ENCODE results near the gene PDCD1.

PDCD1 gene

GRCh38 chr2:241855245-241855887, 3.3 kb downstream of the PDCD1 start:
- no peak for TF ChIP-seq JUND (IDR thresholded peaks at IDR 0.05; ENCODE audit: low read depth)
- DNase-seq (ENCODE audit: low read depth in 1 of 2, low spot score in 1 of 2), result no peak
- in situ Hi-C loops (cut with HindIII; ENCODE audit: low pct_unique_long_range_greater_than_20kb, low sequenced_read_pairs), result no loop called here

- in situ Hi-C loops (cut with HindIII; ENCODE audit: low pct_unique_long_range_greater_than_20kb, low sequenced_read_pairs), result no loop called here
- TF ChIP-seq JUND (IDR thresholded peaks at IDR 0.05; ENCODE audit: low read depth), result no peak
- no peak for DNase-seq (ENCODE audit: low read depth in 1 of 2, low spot score in 1 of 2)
Measured at GRCh38 chr2:241854342-241855244, 4.1 kb downstream of the PDCD1 start.

GRCh38 chr2:241853651-241854341, 4.9 kb downstream of the PDCD1 start:
- in situ Hi-C loops (cut with HindIII; ENCODE audit: low pct_unique_long_range_greater_than_20kb, low sequenced_read_pairs), result no loop called here
- TF ChIP-seq JUND (IDR thresholded peaks at IDR 0.05; ENCODE audit: low read depth), result no peak
- no peak for DNase-seq (ENCODE audit: low read depth in 1 of 2, low spot score in 1 of 2)

GRCh38 chr2:241852981-241853631, 5.6 kb downstream of the PDCD1 start:
- in situ Hi-C loops (cut with HindIII; ENCODE audit: low pct_unique_long_range_greater_than_20kb, low sequenced_read_pairs), result no loop called here
- no peak for TF ChIP-seq JUND (IDR thresholded peaks at IDR 0.05; ENCODE audit: low read depth)
- no peak for DNase-seq (ENCODE audit: low read depth in 1 of 2, low spot score in 1 of 2)

- in situ Hi-C loops (cut with HindIII; ENCODE audit: low pct_unique_long_range_greater_than_20kb, low sequenced_read_pairs), result no loop called here
- DNase-seq (ENCODE audit: low read depth in 1 of 2, low spot score in 1 of 2), result no peak
- TF ChIP-seq JUND (IDR thresholded peaks at IDR 0.05; ENCODE audit: low read depth), result no peak
Measured at GRCh38 chr2:241852116-241852980, 6.3 kb downstream of the PDCD1 start.

GRCh38 chr2:241851325-241852115, 7.2 kb downstream of the PDCD1 start:
- TF ChIP-seq JUND (IDR thresholded peaks at IDR 0.05; ENCODE audit: low read depth), result no peak
- in situ Hi-C loops (cut with HindIII; ENCODE audit: low pct_unique_long_range_greater_than_20kb, low sequenced_read_pairs), result no loop called here
- DNase-seq (ENCODE audit: low read depth in 1 of 2, low spot score in 1 of 2), result no peak

- DNase-seq (ENCODE audit: low read depth in 1 of 2, low spot score in 1 of 2), result no peak
- TF ChIP-seq JUND (IDR thresholded peaks at IDR 0.05; ENCODE audit: low read depth), result no peak
- in situ Hi-C loops (cut with HindIII; ENCODE audit: low pct_unique_long_range_greater_than_20kb, low sequenced_read_pairs), result no loop called here
Measured at GRCh38 chr2:241850544-241851324, 8.0 kb downstream of the PDCD1 start.

GRCh38 chr2:241849616-241850543, 8.8 kb downstream of the PDCD1 start:
- in situ Hi-C loops (cut with HindIII; ENCODE audit: low pct_unique_long_range_greater_than_20kb, low sequenced_read_pairs), result no loop called here
- no peak for DNase-seq (ENCODE audit: low read depth in 1 of 2, low spot score in 1 of 2)
- no peak for TF ChIP-seq JUND (IDR thresholded peaks at IDR 0.05; ENCODE audit: low read depth)

- no peak for TF ChIP-seq JUND (IDR thresholded peaks at IDR 0.05; ENCODE audit: low read depth)
- no peak for DNase-seq (ENCODE audit: low read depth in 1 of 2, low spot score in 1 of 2)
- in situ Hi-C loops (cut with HindIII; ENCODE audit: low pct_unique_long_range_greater_than_20kb, low sequenced_read_pairs), result no loop called here
Measured at GRCh38 chr2:241848761-241849615, 9.7 kb downstream of the PDCD1 start.

All from T47D (cell line).